ENCODE measurements around the gene MRPL10. TPM values are rescaled to one million over a fixed set of nuclear protein-coding genes. Genes with fewer than 3 reads are reported as not detected.

The MRPL10 gene
- total and polyA plus RNA-seq, 10 of the 15 experiments (the other 5 are each of a cell fraction or from before 2014, with no cell fraction given) = 18.9 to 61.9 (median 47.3) TPM

GRCh38 chr17:47850373-47850691 is 19.0 kb upstream of the MRPL10 start:
- TF ChIP-seq MEF2A (IDR thresholded peaks at IDR 0.05; ENCODE audit: insufficient read depth, low read depth, low read length) (no peak), GABPA (IDR thresholded peaks at IDR 0.05; ENCODE audit: low read depth) (no peak), RAD51 (IDR thresholded peaks at IDR 0.05) (no peak), NFXL1 (IDR thresholded peaks at IDR 0.05; ENCODE audit: borderline replicate concordance) (no peak), ETV6 (conservative IDR thresholded peaks at IDR 0.05 in 1 of 2, IDR thresholded peaks at IDR 0.05 in 1 of 2; ENCODE audit: borderline replicate concordance in 1 of 2, low read depth in 1 of 2) (no peak), LARP7 (IDR thresholded peaks at IDR 0.05) (no peak), JUNB (IDR thresholded peaks at IDR 0.05) (no peak), RCOR1 (conservative IDR thresholded peaks at IDR 0.05; ENCODE audit: low read depth, low read length) (no peak), RAD21 (IDR thresholded peaks at IDR 0.05; ENCODE audit: insufficient read depth, low read depth, low read length) (no peak), JUND (IDR thresholded peaks at IDR 0.05; ENCODE audit: low read depth, low read length) (no peak), FOXM1 (IDR thresholded peaks at IDR 0.05; ENCODE audit: low read depth, low read length) (no peak), NR2C2 (IDR thresholded peaks at IDR 0.05; ENCODE audit: borderline replicate concordance, control insufficient read depth, insufficient read length, low read depth) (no peak), CHD1 (IDR thresholded peaks at IDR 0.05; ENCODE audit: low read depth, low read length) (no peak)
- H3K36me3 ChIP-seq (ENCODE audit: control insufficient read depth in 2 of 2, insufficient read depth in 2 of 2, low read length in 1 of 2) = no peaks in the 10 kb centered on the region
- FAIRE-seq = no peak
- no peak for ATAC-seq
- ChIA-PET CTCF (interaction anchor here (1.3 to 12.4 kb wide), 2 partner anchors 21 to 38 kb away, joined by 3 to 502 read pairs; partner anchors contain the start of gene SP2), POLR2A (no interaction called here), SMC1A (ENCODE audit: uncharacterized antibody, unreplicated experiment) (interaction anchor here (2.5 to 13.1 kb wide), 2 partner anchors 10 to 39 kb away, joined by 6 to 231 read pairs; partner anchors contain the start of genes SCRN2 and SP2), RAD21 (ENCODE audit: unreplicated experiment) (interaction anchor here (0.7 to 1.3 kb wide), 3 partner anchors 9 to 99 kb away, joined by 3 to 5 read pairs (median 4); partner anchors contain the start of gene SCRN2)
- BruUV-seq (replicated peaks) = no TSS peak
- H3K27me3 ChIP-seq (replicated peaks in 1 of 2; ENCODE audit: control insufficient read depth in 2 of 2, insufficient read depth in 2 of 2, low read length in 1 of 2) = peaks cover 28 to 53% of the 10 kb centered on the region in 2 experiments
- intact Hi-C loops (cut with micrococcal nuclease; ENCODE audit: unreplicated experiment) = no loop called here
- H3K4me2 ChIP-seq (ENCODE audit: control insufficient read depth, insufficient read depth) = no peak overlapping the region
- H3K9me3 ChIP-seq (replicated peaks; ENCODE audit: control insufficient read depth, insufficient read depth, low read length) = no peaks in the 10 kb centered on the region
- H4K20me1 ChIP-seq (ENCODE audit: control insufficient read depth, insufficient read depth) = no peaks in the 10 kb centered on the region
- no peak overlapping the region for H2AFZ ChIP-seq (ENCODE audit: control insufficient read depth, low read depth, low read length)
- no peak for DNase-seq (ENCODE audit: low read depth, low spot score)
- H3K9ac ChIP-seq (ENCODE audit: control insufficient read depth, insufficient read depth, low read length) = no peak overlapping the region
- H3K4me1 ChIP-seq (ENCODE audit: control insufficient read depth, insufficient read depth, low read length) = peaks cover 5% of the 10 kb centered on the region
- in situ Hi-C loops (cut with MboI) = no loop called here
- H3K79me2 ChIP-seq (ENCODE audit: control insufficient read depth, insufficient read depth, low read length) = no peaks in the 10 kb centered on the region
- 76% methylated on average over 9 of the region's 9 CpGs for WGBS (ENCODE audit: insufficient coverage, insufficient replicate concordance, low lambda C conversion rate, missing lambda C conversion rate)
- H3K4me3 ChIP-seq = no peak overlapping the region
- H3K27ac ChIP-seq (ENCODE audit: control insufficient read depth, insufficient read depth) = no peak overlapping the region
